ENCODE data around the gene ADNP.
"Not testable (repeated sequence)": the region's sequence is repeated elsewhere in the genome, so short reads cannot be mapped to it uniquely, and the experiment has no call there.

ADNP gene

GRCh38 chr20:50900261-50900660 is 31.0 kb downstream of the ADNP start:
- no peak for DNase-seq (ENCODE audit: low spot score)

GRCh38 chr20:50898475-50898874 is 32.8 kb downstream of the ADNP start:
- DNase-seq (ENCODE audit: low spot score): no peak

GRCh38 chr20:50895111-50895830 is 36.0 kb downstream of the ADNP start:
- no peak for DNase-seq (ENCODE audit: low spot score)

GRCh38 chr20:50893620-50894019 is 37.6 kb downstream of the ADNP start:
- no peak for DNase-seq (ENCODE audit: low spot score)

- no peak for DNase-seq (ENCODE audit: low spot score)
Measured at GRCh38 chr20:50892394-50892793, 38.8 kb downstream of the ADNP start.

GRCh38 chr20:50891138-50891537 is 40.1 kb downstream of the ADNP start:
- no peak for DNase-seq (ENCODE audit: low spot score)

GRCh38 chr20:50887576-50887975 is 43.7 kb downstream of the ADNP start:
- DNase-seq (ENCODE audit: low spot score): no peak

GRCh38 chr20:50886184-50886790 is 45.0 kb downstream of the ADNP start:
- DNase-seq (ENCODE audit: low spot score): no peak

- no peak for DNase-seq (ENCODE audit: low spot score)
Measured at GRCh38 chr20:50885781-50886180, 45.5 kb downstream of the ADNP start.

- DNase-seq (ENCODE audit: low spot score): no peak
Measured at GRCh38 chr20:50885068-50885467, 46.2 kb downstream of the ADNP start.

GRCh38 chr20:50883856-50884255 is 47.4 kb downstream of the ADNP start:
- DNase-seq (ENCODE audit: low spot score): no peak

- DNase-seq (ENCODE audit: low spot score): not testable (repeated sequence)
Measured at GRCh38 chr20:50881759-50882424, 49.3 kb downstream of the ADNP start.

- DNase-seq (ENCODE audit: low spot score): no peak
Measured at GRCh38 chr20:50879649-50880550, 51.3 kb downstream of the ADNP start.

- no peak for DNase-seq (ENCODE audit: low spot score)
Measured at GRCh38 chr20:50877232-50877743, 53.9 kb downstream of the ADNP start.

- no peak for DNase-seq (ENCODE audit: low spot score)
Measured at GRCh38 chr20:50876816-50877215, 54.4 kb downstream of the ADNP start.

- no peak for DNase-seq (ENCODE audit: low spot score)
Measured at GRCh38 chr20:50876063-50876685, 55.1 kb downstream of the ADNP start.

- DNase-seq (ENCODE audit: low spot score): no peak
Measured at GRCh38 chr20:50874758-50875665, 56.2 kb downstream of the ADNP start.

GRCh38 chr20:50874111-50874757 is 57.0 kb downstream of the ADNP start:
- no peak for DNase-seq (ENCODE audit: low spot score)

GRCh38 chr20:50873585-50873984 is 57.7 kb downstream of the ADNP start:
- no peak for DNase-seq (ENCODE audit: low spot score)

Measured in CD4-positive, alpha-beta T cell treated with Interleukin-15 for 4 hours (primary cell).